Osteocyte (in vitro differentiated cells): ENCODE measurements around the gene PDGFB. TPM values are rescaled to one million over a fixed set of nuclear protein-coding genes. Genes with fewer than 3 reads are reported as not detected.

Experiments
- DNase-seq: peaks from one replicate; pipeline ENCODE4 v3.0.0; 2021; ENCODE audit warnings: mixed read lengths; ENCODE audit not compliant: unreplicated experiment; ENCODE audit errors: extremely low spot score
- H3K27ac Mint-ChIP-seq: one replicate; pipeline ENCODE4 v1.8.0; 2021; ENCODE audit warnings: mild to moderate bottlenecking, mixed read lengths; ENCODE audit not compliant: unreplicated experiment
- H3K27me3 Mint-ChIP-seq: one replicate; pipeline ENCODE4 v1.8.0; 2021; ENCODE audit warnings: mixed read lengths; ENCODE audit not compliant: unreplicated experiment
- H3K36me3 Mint-ChIP-seq: one replicate; pipeline ENCODE4 v1.8.0; 2021; ENCODE audit warnings: mixed read lengths; ENCODE audit not compliant: unreplicated experiment
- H3K4me1 Mint-ChIP-seq: one replicate; pipeline ENCODE4 v1.8.0; 2021; ENCODE audit warnings: mixed read lengths; ENCODE audit not compliant: unreplicated experiment
- H3K4me3 Mint-ChIP-seq: one replicate; pipeline ENCODE4 v1.8.0; 2021; ENCODE audit warnings: mild to moderate bottlenecking, moderate library complexity, mixed read lengths; ENCODE audit not compliant: unreplicated experiment
- H3K9me3 Mint-ChIP-seq: one replicate; pipeline ENCODE4 v1.8.0; 2021; ENCODE audit warnings: mixed read lengths; ENCODE audit not compliant: unreplicated experiment
- total RNA-seq: library from RNA; stranded (reverse); gene quantifications from 2 replicates; pipeline ENCODE4 v1.2.1, GENCODE V29; 2021
- TF ChIP-seq, protein P1 (sequence below): fragments of 200-600 bp; sonication (generic); IDR thresholded peaks from 2 replicates; pipeline ENCODE4 v1.5.0; 2021; ENCODE audit warnings: antibody characterized with exemption, mild to moderate bottlenecking, moderate library complexity

Gene PDGFB
- total RNA-seq, 1 donor from 2014 or later, result 16.8 TPM

DNA sequence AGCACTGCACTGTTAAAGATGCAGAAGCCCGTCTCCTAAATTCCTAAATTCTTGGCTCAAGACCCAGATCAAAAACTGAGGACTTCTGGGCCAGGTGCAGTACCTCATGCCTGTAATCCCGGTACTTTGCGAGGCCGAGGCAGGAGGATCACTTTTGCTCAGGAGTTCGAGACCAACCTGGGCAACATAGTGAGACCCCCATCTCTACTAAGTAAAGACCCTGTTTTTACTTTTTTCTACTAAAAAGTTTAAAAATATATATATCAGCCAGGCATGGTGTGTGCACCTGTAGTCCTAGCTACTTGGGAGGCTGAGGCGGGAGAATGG, 29.7 kb downstream of the PDGFB start:
- no peak for DNase-seq
- peaks cover 15% of the 10 kb centered on the region for H3K4me1 Mint-ChIP-seq
- no peaks in the 10 kb centered on the region for H3K36me3 Mint-ChIP-seq
- H3K4me3 Mint-ChIP-seq, result no peak overlapping the region
- H3K27me3 Mint-ChIP-seq, result no peaks in the 10 kb centered on the region
- TF ChIP-seq, protein P1, sequence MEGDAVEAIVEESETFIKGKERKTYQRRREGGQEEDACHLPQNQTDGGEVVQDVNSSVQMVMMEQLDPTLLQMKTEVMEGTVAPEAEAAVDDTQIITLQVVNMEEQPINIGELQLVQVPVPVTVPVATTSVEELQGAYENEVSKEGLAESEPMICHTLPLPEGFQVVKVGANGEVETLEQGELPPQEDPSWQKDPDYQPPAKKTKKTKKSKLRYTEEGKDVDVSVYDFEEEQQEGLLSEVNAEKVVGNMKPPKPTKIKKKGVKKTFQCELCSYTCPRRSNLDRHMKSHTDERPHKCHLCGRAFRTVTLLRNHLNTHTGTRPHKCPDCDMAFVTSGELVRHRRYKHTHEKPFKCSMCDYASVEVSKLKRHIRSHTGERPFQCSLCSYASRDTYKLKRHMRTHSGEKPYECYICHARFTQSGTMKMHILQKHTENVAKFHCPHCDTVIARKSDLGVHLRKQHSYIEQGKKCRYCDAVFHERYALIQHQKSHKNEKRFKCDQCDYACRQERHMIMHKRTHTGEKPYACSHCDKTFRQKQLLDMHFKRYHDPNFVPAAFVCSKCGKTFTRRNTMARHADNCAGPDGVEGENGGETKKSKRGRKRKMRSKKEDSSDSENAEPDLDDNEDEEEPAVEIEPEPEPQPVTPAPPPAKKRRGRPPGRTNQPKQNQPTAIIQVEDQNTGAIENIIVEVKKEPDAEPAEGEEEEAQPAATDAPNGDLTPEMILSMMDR, result no peak
- H3K9me3 Mint-ChIP-seq, result peaks cover 4% of the 10 kb centered on the region
- H3K27ac Mint-ChIP-seq, result no peak overlapping the region

DNA sequence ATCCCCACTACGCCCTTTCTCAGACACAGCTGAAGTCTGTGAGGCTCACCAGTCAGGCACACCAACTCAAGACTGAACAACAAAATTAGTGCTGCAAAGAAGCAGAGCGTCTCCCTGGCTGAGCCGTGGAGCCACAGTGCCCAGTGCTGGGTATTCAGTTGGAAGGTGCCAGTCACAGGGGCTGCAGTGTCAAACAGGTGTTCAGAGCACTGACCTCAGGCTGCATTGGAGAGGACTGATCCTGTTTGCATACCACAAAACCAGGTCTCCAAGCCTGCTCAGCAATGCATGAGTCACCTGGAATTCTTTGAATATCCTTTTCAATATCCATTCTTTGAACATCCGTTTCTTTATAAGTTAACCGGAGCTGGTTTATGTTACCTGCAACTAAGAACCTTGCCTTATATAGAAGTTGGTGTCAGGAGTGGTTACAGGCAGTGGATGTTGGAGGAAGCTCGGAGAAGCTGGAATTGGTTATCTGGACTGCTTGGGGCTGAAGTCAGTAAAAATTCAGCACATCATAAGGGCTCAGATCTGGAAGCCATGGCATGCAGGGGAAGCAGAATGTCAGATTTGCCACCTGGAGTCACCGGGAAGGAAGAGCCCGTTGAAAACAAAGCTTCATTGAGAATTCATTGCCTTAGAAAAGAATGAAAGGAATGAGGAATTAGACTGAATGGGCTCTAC, 30.3 kb downstream of the PDGFB start:
- Mint-ChIP-seq H3K4me1 (peaks cover 15% of the 10 kb centered on the region), H3K4me3 (no peak overlapping the region), H3K27ac (no peak overlapping the region), H3K36me3 (no peaks in the 10 kb centered on the region), H3K27me3 (no peaks in the 10 kb centered on the region), H3K9me3 (peaks cover 4% of the 10 kb centered on the region)
- DNase-seq, result no peak
- TF ChIP-seq, protein P1, result no peak

DNA sequence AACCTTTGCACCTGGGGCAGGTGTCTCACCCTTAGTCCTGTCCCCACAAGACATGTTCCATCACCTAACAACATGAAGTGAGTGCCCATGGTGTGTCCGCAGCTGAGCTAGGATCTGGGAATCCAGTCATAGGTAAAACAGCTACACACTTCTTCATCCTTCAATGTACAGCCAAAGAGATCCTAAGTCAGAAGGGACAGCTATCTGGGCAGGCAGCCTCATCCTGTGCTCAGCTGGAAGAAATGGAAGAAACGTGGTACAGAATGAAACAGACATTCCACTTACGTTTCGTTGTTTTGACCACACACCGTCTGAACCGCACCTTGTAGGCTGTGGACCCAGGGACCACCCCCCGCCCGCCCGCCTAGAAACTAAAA, 30.8 kb downstream of the PDGFB start:
- DNase-seq, result no peak
- Mint-ChIP-seq H3K9me3 (peaks cover 4% of the 10 kb centered on the region), H3K4me1 (peaks cover 15% of the 10 kb centered on the region), H3K27me3 (no peaks in the 10 kb centered on the region), H3K36me3 (no peaks in the 10 kb centered on the region), H3K4me3 (no peak overlapping the region), H3K27ac (no peak overlapping the region)
- TF ChIP-seq, protein P1, result no peak

DNA sequence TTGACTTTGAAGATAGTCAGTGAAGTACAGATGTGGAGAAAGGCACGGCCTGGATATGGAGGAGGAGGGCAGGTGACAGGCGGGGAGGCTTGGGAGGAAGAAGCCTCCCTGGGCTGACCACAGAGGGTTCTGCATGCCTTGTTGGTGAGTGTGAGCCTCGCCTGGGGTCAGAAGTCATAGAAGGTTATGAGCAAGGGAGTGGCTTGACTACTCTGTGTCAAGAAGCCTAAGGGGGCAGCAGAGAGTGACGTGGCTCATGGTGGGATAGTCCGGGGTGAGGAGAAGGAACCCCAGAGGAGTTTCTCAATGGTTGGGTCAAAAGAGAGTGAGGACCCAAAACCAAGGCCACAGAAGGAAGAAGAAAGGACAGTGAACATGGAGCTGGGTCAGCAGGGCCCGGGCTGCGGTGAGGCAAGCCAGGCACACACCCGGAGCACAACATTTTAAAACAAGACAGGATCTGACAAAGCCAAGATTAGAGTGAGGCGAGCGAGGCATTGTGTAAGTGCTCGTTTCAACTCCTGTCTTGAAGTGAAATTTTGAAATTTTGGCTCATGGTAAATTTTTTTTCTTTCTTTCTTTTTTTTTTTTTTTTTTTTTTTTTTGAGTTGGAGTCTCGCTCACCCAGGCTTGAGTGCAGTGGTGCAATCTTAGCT, 31.9 kb downstream of the PDGFB start:
- Mint-ChIP-seq H3K9me3 (peaks cover 4% of the 10 kb centered on the region), H3K4me3 (no peak overlapping the region), H3K27ac (no peak overlapping the region), H3K36me3 (no peaks in the 10 kb centered on the region), H3K4me1 (peaks cover 15% of the 10 kb centered on the region), H3K27me3 (no peaks in the 10 kb centered on the region)
- TF ChIP-seq, protein P1, result no peak
- no peak for DNase-seq

DNA sequence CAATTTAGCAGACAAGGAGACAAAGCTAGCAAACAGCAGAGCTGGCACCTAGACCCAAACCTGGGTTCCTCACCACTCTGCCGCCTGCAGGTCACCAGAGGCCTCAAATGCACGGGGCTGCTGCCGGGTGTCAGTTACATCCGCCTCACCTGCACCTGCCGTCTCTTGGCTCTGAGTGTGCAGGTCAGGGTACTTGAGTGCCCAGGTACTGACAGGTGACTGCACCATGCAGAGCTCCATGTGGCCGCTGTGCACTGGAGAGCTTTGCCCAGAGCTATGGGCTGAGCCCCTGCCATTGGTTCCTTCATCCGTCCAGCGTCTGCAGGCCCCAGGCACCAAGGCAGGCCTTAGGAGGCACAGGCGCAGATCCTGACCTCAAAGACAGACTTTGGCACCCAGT, 35.0 kb downstream of the PDGFB start:
- Mint-ChIP-seq H3K36me3 (no peaks in the 10 kb centered on the region), H3K4me1 (peaks cover 33% of the 10 kb centered on the region), H3K4me3 (no peak overlapping the region), H3K9me3 (no peaks in the 10 kb centered on the region), H3K27me3 (no peaks in the 10 kb centered on the region), H3K27ac (no peak overlapping the region)
- TF ChIP-seq, protein P1, result no peak
- no peak for DNase-seq
